NB4 (cell line): ENCODE results near the gene SKAP2.
A peak's percentile ranks its signal among the peaks of the same experiment; 100 is the strongest.

ENCODE experiments used
- DNase-seq: peaks from one replicate; pipeline ENCODE4 v3.0.0; 2010; ENCODE audit warnings: low read depth
- H3K4me3 ChIP-seq: one replicate; pipeline ENCODE4 v1.5.1; 2011; ENCODE audit warnings: mild to moderate bottlenecking, low read depth, low read length, moderate library complexity
- CTCF ChIP-seq: IDR thresholded peaks from one replicate; pipeline ENCODE4 v1.5.1; 2012; ENCODE audit warnings: low read depth, low read length
- MAX ChIP-seq: IDR thresholded peaks from 2 replicates; pipeline ENCODE4 v1.6.1; 2011; ENCODE audit warnings: low read depth, low read length
- MYC ChIP-seq: IDR thresholded peaks from 2 replicates; pipeline ENCODE4 v1.6.1; 2011; ENCODE audit warnings: low read depth, low read length
- POLR2A ChIP-seq: IDR thresholded peaks from 2 replicates; pipeline ENCODE4 v1.6.1; 2011; ENCODE audit warnings: mild to moderate bottlenecking; ENCODE audit not compliant: insufficient read length; ENCODE audit errors: extremely low read depth

The SKAP2 gene

GRCh38 chr7:26861050-26861449 lies 3.3 kb downstream of the SKAP2 start:
- no peak for DNase-seq
- H3K4me3 ChIP-seq, result no peak overlapping the region
- no peak for TF ChIP-seq MYC
- no peak for TF ChIP-seq POLR2A
- TF ChIP-seq CTCF, result no peak
- no peak for TF ChIP-seq MAX

- peak; percentile 17 for DNase-seq
- TF ChIP-seq CTCF (peak; percentile 5), MAX (no peak)
- H3K4me3 ChIP-seq, result no peak overlapping the region
Observed at GRCh38 chr7:26860361-26860760, 4.0 kb downstream of the SKAP2 start.

GRCh38 chr7:26859720-26860119 lies 4.7 kb downstream of the SKAP2 start:
- H3K4me3 ChIP-seq, result no peak overlapping the region
- DNase-seq, result no peak
- no peak for TF ChIP-seq POLR2A
- no peak for TF ChIP-seq MAX
- no peak for TF ChIP-seq MYC
- TF ChIP-seq CTCF, result no peak

GRCh38 chr7:26858735-26859134 lies 5.7 kb downstream of the SKAP2 start:
- H3K4me3 ChIP-seq, result no peak overlapping the region
- no peak for TF ChIP-seq MYC
- TF ChIP-seq MAX, result no peak
- TF ChIP-seq CTCF, result no peak
- TF ChIP-seq POLR2A, result no peak
- no peak for DNase-seq

- no peak for TF ChIP-seq CTCF
- TF ChIP-seq POLR2A, result no peak
- no peak for TF ChIP-seq MYC
- no peak for TF ChIP-seq MAX
- no peak for DNase-seq
- H3K4me3 ChIP-seq, result no peak overlapping the region
Observed at GRCh38 chr7:26858241-26858715, 6.1 kb downstream of the SKAP2 start.
